GM12891 (cell line): Measurements from ENCODE around the gene RNF138. TPM values are rescaled to one million over a fixed set of nuclear protein-coding genes. Genes with fewer than 3 reads are reported as not detected.
A peak's percentile ranks its signal among the peaks of the same experiment; 100 is the strongest.

Source experiments
- DNase-seq: peaks from one replicate; pipeline ENCODE4 v3.0.0; 2011; ENCODE audit warnings: low spot score; ENCODE audit not compliant: insufficient read length
- FAIRE-seq: peaks from 2 replicates; lab custom pipeline; 2011; peaks lifted over from hg19 to GRCh38; lab: Jason Lieb, UNC
- PAX5 ChIP-seq: IDR thresholded peaks from 2 replicates; pipeline ENCODE4 v1.6.1; 2011; ENCODE audit warnings: low read length, moderate library complexity, mild to moderate bottlenecking; ENCODE audit not compliant: insufficient read depth, severe bottlenecking
- POLR2A ChIP-seq: IDR thresholded peaks from 2 replicates; pipeline ENCODE4 v1.6.1; 2011; ENCODE audit warnings: low read depth, low read length, control low read depth
- POLR2AphosphoS5 ChIP-seq: IDR thresholded peaks from 2 replicates; pipeline ENCODE4 v1.6.1; 2011; ENCODE audit warnings: low read depth, low read length, control low read depth
- POU2F2 ChIP-seq: IDR thresholded peaks from 2 replicates; pipeline ENCODE4 v1.6.1; 2011; ENCODE audit warnings: low read depth, mild to moderate bottlenecking, control low read depth, low read length, moderate library complexity
- SPI1 ChIP-seq: IDR thresholded peaks from 2 replicates; pipeline ENCODE4 v1.6.1; 2011; ENCODE audit warnings: low read depth, low read length, control low read depth
- TAF1 ChIP-seq: IDR thresholded peaks from 2 replicates; pipeline ENCODE4 v1.6.1; 2011; ENCODE audit warnings: low read depth, low read length, control low read depth
- polyA plus RNA-seq: library from polyadenylated mRNA; unstranded; fragments of >200 nt; gene quantifications from one replicate; pipeline ENCODE4 v1.2.1, GENCODE V29; 2012; ENCODE audit warnings: low read depth, missing spikeins, inconsistent platforms; ENCODE audit not compliant: missing spikeins

Gene RNF138
- 21.5 TPM for polyA plus RNA-seq

- DNase-seq = peak; percentile 71
- TF ChIP-seq TAF1 (peak; percentile 60), POU2F2 (no peak), SPI1 (no peak), POLR2AphosphoS5 (peak; percentile 80), POLR2A (peak; percentile 51; the same call in 1 of the 2 replicates)
- FAIRE-seq = no peak
These were observed at the start of gene RNF138 for GRCh38 chr18:32091724-32092421. Gene RNF138 (plus strand): TSS chr18:32091874. CDS start chr18:32092777, 903 bp downstream.

GRCh38 chr18:32042337-32042736 is 49.3 kb upstream of the RNF138 start:
- DNase-seq (no peak), FAIRE-seq (no peak)
- no peak for TF ChIP-seq POLR2AphosphoS5
- TF ChIP-seq SPI1 = peak; percentile 63

GRCh38 chr18:32048507-32049091 is 43.1 kb upstream of the RNF138 start:
- DNase-seq = no peak
- peak; percentile 82 for FAIRE-seq
- TF ChIP-seq SPI1 (peak; percentile 53), POLR2A (no peak)

GRCh38 chr18:32049393-32050171 is 42.1 kb upstream of the RNF138 start:
- DNase-seq = no peak
- TF ChIP-seq POU2F2 (no peak), SPI1 (peak; percentile 49; the same call in 1 of the 2 replicates), POLR2A (no peak), PAX5 (no peak)
- FAIRE-seq = peak; percentile 76

GRCh38 chr18:32056613-32057358 is 34.9 kb upstream of the RNF138 start:
- no peak for TF ChIP-seq POLR2A
- TF ChIP-seq POLR2AphosphoS5 = no peak
- no peak for TF ChIP-seq SPI1
- TF ChIP-seq PAX5 = no peak
- TF ChIP-seq TAF1 = no peak
- no peak for TF ChIP-seq POU2F2
- DNase-seq = no peak
- FAIRE-seq = no peak

- no peak for FAIRE-seq
- no peak for DNase-seq
- no peak for TF ChIP-seq POLR2AphosphoS5
- no peak for TF ChIP-seq PAX5
- TF ChIP-seq POLR2A = no peak
- no peak for TF ChIP-seq POU2F2
- no peak for TF ChIP-seq TAF1
- no peak for TF ChIP-seq SPI1
These were observed 34.0 kb upstream of the RNF138 start for GRCh38 chr18:32057624-32058165.

GRCh38 chr18:32060026-32060425 is 31.6 kb upstream of the RNF138 start:
- FAIRE-seq = peak; percentile 23
- TF ChIP-seq TAF1 = no peak
- no peak for TF ChIP-seq POU2F2
- TF ChIP-seq PAX5 = no peak
- TF ChIP-seq POLR2AphosphoS5 = no peak
- TF ChIP-seq POLR2A = no peak
- no peak for TF ChIP-seq SPI1
- DNase-seq = no peak

- FAIRE-seq (no peak), DNase-seq (no peak)
- no peak for TF ChIP-seq PAX5
- no peak for TF ChIP-seq POLR2AphosphoS5
- TF ChIP-seq TAF1 = no peak
- no peak for TF ChIP-seq POU2F2
- no peak for TF ChIP-seq POLR2A
- TF ChIP-seq SPI1 = no peak
These were observed 24.1 kb upstream of the RNF138 start for GRCh38 chr18:32067375-32068167.

- TF ChIP-seq PAX5 (no peak), POLR2A (no peak), POU2F2 (no peak), SPI1 (no peak)
- DNase-seq = no peak
- no peak for FAIRE-seq
These were observed 19.4 kb upstream of the RNF138 start for GRCh38 chr18:32072321-32072720.
